Epidermal melanocyte (primary cell): ENCODE data around the gene SLC35F1.
"Not testable (repeated sequence)": the region's sequence is repeated elsewhere in the genome, so short reads cannot be mapped to it uniquely, and the experiment has no call there.

ENCODE experiments used
- DNase-seq: peaks from one replicate; pipeline ENCODE4 v3.0.0; 2011; ENCODE audit warnings: low spot score; ENCODE audit not compliant: insufficient read length

SLC35F1 gene

GRCh38 chr6:117990151-117990550 lies 83.1 kb downstream of the SLC35F1 start:
- no peak for DNase-seq

- peak; percentile 73 for DNase-seq
Measured at GRCh38 chr6:117992856-117993255, 85.8 kb downstream of the SLC35F1 start.

GRCh38 chr6:118012944-118013343 lies 105.9 kb downstream of the SLC35F1 start:
- DNase-seq, result no peak

- no peak for DNase-seq
Measured at GRCh38 chr6:118016532-118016931, 109.5 kb downstream of the SLC35F1 start.

- DNase-seq, result no peak
Measured at GRCh38 chr6:118017301-118017848, 110.3 kb downstream of the SLC35F1 start.

GRCh38 chr6:118023771-118024170 lies 116.7 kb downstream of the SLC35F1 start:
- DNase-seq, result no peak

- no peak for DNase-seq
Measured at GRCh38 chr6:118029967-118030366, 122.9 kb downstream of the SLC35F1 start.

GRCh38 chr6:118037479-118037878 lies 130.4 kb downstream of the SLC35F1 start:
- DNase-seq, result not testable (repeated sequence)

GRCh38 chr6:118042855-118043254 lies 135.8 kb downstream of the SLC35F1 start:
- no peak for DNase-seq

- no peak for DNase-seq
Measured at GRCh38 chr6:118044275-118044674, 137.2 kb downstream of the SLC35F1 start.

GRCh38 chr6:118054082-118054481 lies 147.0 kb downstream of the SLC35F1 start:
- DNase-seq, result no peak

GRCh38 chr6:118061666-118062065 lies 154.6 kb downstream of the SLC35F1 start:
- no peak for DNase-seq

GRCh38 chr6:118080547-118080946 lies 173.5 kb downstream of the SLC35F1 start:
- no peak for DNase-seq

- DNase-seq, result no peak
Measured at GRCh38 chr6:118083711-118084110, 176.6 kb downstream of the SLC35F1 start.

- no peak for DNase-seq
Measured at GRCh38 chr6:118085665-118086064, 178.6 kb downstream of the SLC35F1 start.

GRCh38 chr6:118086159-118086558 lies 179.1 kb downstream of the SLC35F1 start:
- no peak for DNase-seq

- no peak for DNase-seq
Measured at GRCh38 chr6:118092086-118092485, 185.0 kb downstream of the SLC35F1 start.

GRCh38 chr6:118097576-118097975 lies 190.5 kb downstream of the SLC35F1 start:
- DNase-seq, result no peak

- DNase-seq, result no peak
Measured at GRCh38 chr6:118100717-118101116, 193.7 kb downstream of the SLC35F1 start.

- DNase-seq, result no peak
Measured at GRCh38 chr6:118101220-118101619, 194.2 kb downstream of the SLC35F1 start.

GRCh38 chr6:118101831-118102345 lies 194.8 kb downstream of the SLC35F1 start:
- DNase-seq, result no peak

- no peak for DNase-seq
Measured at GRCh38 chr6:118102401-118102800, 195.3 kb downstream of the SLC35F1 start.

- DNase-seq, result no peak
Measured at GRCh38 chr6:118103381-118104146, 196.5 kb downstream of the SLC35F1 start.
